ENCODE data around the gene PICALM. TPM values are rescaled to one million over a fixed set of nuclear protein-coding genes. Genes with fewer than 3 reads are reported as not detected.

The PICALM gene
- total and polyA plus RNA-seq, 10 of the 15 experiments (the other 5 are each of a cell fraction or from before 2014, with no cell fraction given) = 4.3 to 150 (median 41.8) TPM

DNA sequence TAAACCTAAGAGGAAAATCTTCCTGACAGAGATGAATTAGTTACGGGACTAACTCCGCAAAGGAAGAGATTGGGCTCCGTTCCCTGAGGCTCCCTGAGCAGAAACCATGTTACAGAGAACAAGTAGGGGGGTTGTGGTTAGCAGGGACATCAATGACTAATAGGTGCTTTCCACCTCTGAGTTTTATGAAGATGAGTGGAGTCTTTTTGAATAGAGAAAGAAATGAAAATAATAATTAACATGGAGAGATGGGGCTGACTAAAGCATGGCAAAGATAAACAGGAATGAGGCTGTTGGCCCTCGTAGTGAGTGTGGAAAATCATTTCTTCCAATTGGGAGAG is 47.5 kb upstream of the PICALM start (continued):
- TF ChIP-seq, protein P1, sequence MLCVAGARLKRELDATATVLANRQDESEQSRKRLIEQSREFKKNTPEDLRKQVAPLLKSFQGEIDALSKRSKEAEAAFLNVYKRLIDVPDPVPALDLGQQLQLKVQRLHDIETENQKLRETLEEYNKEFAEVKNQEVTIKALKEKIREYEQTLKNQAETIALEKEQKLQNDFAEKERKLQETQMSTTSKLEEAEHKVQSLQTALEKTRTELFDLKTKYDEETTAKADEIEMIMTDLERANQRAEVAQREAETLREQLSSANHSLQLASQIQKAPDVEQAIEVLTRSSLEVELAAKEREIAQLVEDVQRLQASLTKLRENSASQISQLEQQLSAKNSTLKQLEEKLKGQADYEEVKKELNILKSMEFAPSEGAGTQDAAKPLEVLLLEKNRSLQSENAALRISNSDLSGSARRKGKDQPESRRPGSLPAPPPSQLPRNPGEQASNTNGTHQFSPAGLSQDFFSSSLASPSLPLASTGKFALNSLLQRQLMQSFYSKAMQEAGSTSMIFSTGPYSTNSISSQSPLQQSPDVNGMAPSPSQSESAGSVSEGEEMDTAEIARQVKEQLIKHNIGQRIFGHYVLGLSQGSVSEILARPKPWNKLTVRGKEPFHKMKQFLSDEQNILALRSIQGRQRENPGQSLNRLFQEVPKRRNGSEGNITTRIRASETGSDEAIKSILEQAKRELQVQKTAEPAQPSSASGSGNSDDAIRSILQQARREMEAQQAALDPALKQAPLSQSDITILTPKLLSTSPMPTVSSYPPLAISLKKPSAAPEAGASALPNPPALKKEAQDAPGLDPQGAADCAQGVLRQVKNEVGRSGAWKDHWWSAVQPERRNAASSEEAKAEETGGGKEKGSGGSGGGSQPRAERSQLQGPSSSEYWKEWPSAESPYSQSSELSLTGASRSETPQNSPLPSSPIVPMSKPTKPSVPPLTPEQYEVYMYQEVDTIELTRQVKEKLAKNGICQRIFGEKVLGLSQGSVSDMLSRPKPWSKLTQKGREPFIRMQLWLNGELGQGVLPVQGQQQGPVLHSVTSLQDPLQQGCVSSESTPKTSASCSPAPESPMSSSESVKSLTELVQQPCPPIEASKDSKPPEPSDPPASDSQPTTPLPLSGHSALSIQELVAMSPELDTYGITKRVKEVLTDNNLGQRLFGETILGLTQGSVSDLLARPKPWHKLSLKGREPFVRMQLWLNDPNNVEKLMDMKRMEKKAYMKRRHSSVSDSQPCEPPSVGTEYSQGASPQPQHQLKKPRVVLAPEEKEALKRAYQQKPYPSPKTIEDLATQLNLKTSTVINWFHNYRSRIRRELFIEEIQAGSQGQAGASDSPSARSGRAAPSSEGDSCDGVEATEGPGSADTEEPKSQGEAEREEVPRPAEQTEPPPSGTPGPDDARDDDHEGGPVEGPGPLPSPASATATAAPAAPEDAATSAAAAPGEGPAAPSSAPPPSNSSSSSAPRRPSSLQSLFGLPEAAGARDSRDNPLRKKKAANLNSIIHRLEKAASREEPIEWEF (IDR thresholded peaks at IDR 0.05; ENCODE audit: insufficient replicate concordance, low read depth, low read length) = peak; percentile 41
- TF ChIP-seq SIN3A (IDR thresholded peaks at IDR 0.05; ENCODE audit: low read depth, low read length) = no peak
- peak; percentile 87 for TF ChIP-seq JUNB (IDR thresholded peaks at IDR 0.05)
- peak; percentile 84; the same call in 1 of the 2 replicates for TF ChIP-seq STAT3 (IDR thresholded peaks at IDR 0.05; ENCODE audit: low read depth, low read length)
- TF ChIP-seq RAD21 (IDR thresholded peaks at IDR 0.05; ENCODE audit: insufficient read depth, low read depth, low read length) = no peak
- 0 out of 2 replicates have a peak, but pooled peaks have one; percentile 34 for TF ChIP-seq PAX5 (IDR thresholded peaks at IDR 0.05; ENCODE audit: borderline replicate concordance, low read depth, low read length)
- TF ChIP-seq RELB (IDR thresholded peaks at IDR 0.05; ENCODE audit: low read depth) = peak; percentile 98
- TF ChIP-seq CBFB (IDR thresholded peaks at IDR 0.05; ENCODE audit: low read depth) = peak; percentile 86
- no peak for TF ChIP-seq ATF3 (IDR thresholded peaks at IDR 0.05; ENCODE audit: borderline replicate concordance, extremely low read depth, low read depth, low read length)
- TF ChIP-seq CHD4 (IDR thresholded peaks at IDR 0.05) = no peak
- 0 out of 2 replicates have a peak, but pooled peaks have one; percentile 8 for TF ChIP-seq SMC3 (IDR thresholded peaks at IDR 0.05; ENCODE audit: borderline replicate concordance, low read length)
- no peak for TF ChIP-seq NFYB (IDR thresholded peaks at IDR 0.05; ENCODE audit: insufficient read depth, low read depth, low read length)
- peak; percentile 25; the same call in 1 of the 2 replicates for TF ChIP-seq BMI1 (IDR thresholded peaks at IDR 0.05; ENCODE audit: borderline replicate concordance)
- TF ChIP-seq, protein P2, sequence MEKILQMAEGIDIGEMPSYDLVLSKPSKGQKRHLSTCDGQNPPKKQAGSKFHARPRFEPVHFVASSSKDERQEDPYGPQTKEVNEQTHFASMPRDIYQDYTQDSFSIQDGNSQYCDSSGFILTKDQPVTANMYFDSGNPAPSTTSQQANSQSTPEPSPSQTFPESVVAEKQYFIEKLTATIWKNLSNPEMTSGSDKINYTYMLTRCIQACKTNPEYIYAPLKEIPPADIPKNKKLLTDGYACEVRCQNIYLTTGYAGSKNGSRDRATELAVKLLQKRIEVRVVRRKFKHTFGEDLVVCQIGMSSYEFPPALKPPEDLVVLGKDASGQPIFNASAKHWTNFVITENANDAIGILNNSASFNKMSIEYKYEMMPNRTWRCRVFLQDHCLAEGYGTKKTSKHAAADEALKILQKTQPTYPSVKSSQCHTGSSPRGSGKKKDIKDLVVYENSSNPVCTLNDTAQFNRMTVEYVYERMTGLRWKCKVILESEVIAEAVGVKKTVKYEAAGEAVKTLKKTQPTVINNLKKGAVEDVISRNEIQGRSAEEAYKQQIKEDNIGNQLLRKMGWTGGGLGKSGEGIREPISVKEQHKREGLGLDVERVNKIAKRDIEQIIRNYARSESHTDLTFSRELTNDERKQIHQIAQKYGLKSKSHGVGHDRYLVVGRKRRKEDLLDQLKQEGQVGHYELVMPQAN (conservative IDR thresholded peaks at IDR 0.05) = no peak; the same call in 1 of the 2 replicates
- TF ChIP-seq PKNOX1 (IDR thresholded peaks at IDR 0.05) = peak; percentile 54; the same call in 1 of the 2 replicates
- no peak for TF ChIP-seq CHD1 (IDR thresholded peaks at IDR 0.05; ENCODE audit: low read depth, low read length)
- TF ChIP-seq DPF2 (IDR thresholded peaks at IDR 0.05) = peak; percentile 68; the same call in 1 of the 2 replicates
- no peak for TF ChIP-seq CBX3 (IDR thresholded peaks at IDR 0.05; ENCODE audit: borderline replicate concordance, low read depth)
- TF ChIP-seq BHLHE40 (IDR thresholded peaks at IDR 0.05; ENCODE audit: borderline replicate concordance in 1 of 2, low read depth in 2 of 2, low read length in 1 of 2) = peak; percentile 6 to 41; a peak in 2 of 4 replicates
- peak; percentile 87 for TF ChIP-seq NFIC (IDR thresholded peaks at IDR 0.05; ENCODE audit: low read depth, low read length)
- TF ChIP-seq JUND (IDR thresholded peaks at IDR 0.05; ENCODE audit: low read depth, low read length) = peak; percentile 68; the same call in 1 of the 2 replicates

All from GM12878 (cell line).